HuH-7 (cell line): ENCODE results near the gene KCNJ12.
"Not testable (repeated sequence)": the region's sequence is repeated elsewhere in the genome, so short reads cannot be mapped to it uniquely, and the experiment has no call there.

ENCODE experiments used
- DNase-seq: peaks from one replicate; pipeline ENCODE4 v3.0.0; 2011; ENCODE audit warnings: low spot score

The KCNJ12 gene

GRCh38 chr17:21452377-21453143, 76.4 kb downstream of the KCNJ12 start:
- DNase-seq: no peak

- DNase-seq: no peak
Observed at GRCh38 chr17:21453144-21453898, 77.2 kb downstream of the KCNJ12 start.

GRCh38 chr17:21454006-21454405, 77.8 kb downstream of the KCNJ12 start:
- DNase-seq: not testable (repeated sequence)

DNA sequence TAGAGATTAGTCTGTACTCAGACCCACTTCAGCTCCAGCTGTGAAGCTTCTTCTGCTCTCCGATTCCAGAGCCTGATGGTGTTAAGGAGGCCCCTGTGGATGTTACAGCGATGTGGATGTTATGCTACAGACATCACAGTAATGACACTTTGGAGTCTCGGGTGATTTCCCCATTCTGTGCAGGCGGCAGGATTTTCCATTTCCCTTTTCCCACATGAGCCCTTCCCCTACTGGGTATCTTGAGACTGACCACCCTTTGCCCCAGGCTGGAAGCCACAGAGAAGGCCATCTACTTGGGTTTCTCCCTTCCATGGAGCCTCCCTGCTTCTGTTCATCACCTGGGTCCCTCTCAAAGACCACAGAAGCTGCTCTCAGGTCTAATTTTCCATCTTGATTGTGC, 78.3 kb downstream of the KCNJ12 start:
- DNase-seq: no peak

GRCh38 chr17:21455761-21456160, 79.6 kb downstream of the KCNJ12 start:
- no peak for DNase-seq

DNA sequence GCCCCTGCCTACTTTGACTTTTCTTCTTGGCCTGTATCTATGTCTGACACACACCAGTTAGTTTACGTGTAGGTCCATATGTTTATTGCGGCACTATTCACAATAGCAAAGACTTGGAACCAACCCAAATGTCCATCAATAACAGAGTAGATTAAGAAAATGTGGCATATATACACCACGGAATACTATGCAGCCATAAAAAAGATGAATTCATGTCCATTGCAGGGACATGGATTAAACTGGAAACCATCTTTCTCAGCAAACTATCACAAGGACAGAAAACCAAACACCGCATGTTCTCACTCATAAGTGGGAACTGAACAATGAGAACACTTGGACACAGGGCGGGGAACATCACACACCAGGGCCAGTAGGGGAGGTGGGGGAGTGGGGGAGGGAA, 80.3 kb downstream of the KCNJ12 start:
- DNase-seq: not testable (repeated sequence)

- peak; percentile 72 for DNase-seq
Observed at GRCh38 chr17:21457051-21458026, 81.2 kb downstream of the KCNJ12 start.

GRCh38 chr17:21458054-21458453, 81.9 kb downstream of the KCNJ12 start:
- DNase-seq: no peak

DNA sequence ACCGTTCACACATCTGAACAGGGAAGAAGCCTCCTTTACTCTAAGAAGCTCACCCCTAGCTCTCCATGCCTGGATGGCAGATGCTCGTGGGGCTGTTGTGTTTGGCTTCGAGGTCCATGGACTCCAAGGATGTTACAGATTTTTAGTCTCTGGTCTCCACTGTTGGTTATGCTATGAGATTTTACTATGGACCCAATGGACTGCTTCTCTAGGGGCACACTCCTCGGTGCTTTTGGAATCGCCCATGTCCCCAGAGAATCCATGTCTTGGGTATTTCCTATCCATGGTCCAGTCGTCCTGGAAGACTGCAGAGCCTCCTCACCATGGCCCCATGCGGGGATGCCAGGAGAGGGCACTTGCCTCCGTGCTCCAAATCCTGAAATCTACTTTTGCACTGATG, 83.4 kb downstream of the KCNJ12 start:
- DNase-seq: no peak

GRCh38 chr17:21460358-21460757, 84.2 kb downstream of the KCNJ12 start:
- DNase-seq: no peak

DNA sequence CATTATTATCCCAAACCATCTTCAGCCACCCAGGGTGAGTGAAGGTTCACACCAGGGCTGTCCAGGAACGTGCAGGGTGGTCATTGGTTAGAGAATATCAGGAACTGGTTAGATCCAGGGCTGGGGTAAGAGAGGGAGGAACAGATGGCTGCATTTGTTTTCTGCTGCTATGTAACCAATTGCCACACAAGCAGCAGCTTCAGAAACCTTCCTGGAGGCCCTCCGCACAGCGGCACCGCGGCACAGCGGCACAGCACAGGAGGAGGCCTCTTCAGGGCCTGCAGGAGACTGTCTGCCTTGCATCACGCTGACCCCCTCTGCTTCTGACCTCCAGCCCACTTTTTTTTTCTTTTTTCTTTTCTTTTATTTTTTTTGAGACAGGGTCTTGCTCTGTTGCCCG, 86.1 kb downstream of the KCNJ12 start:
- no peak for DNase-seq

DNA sequence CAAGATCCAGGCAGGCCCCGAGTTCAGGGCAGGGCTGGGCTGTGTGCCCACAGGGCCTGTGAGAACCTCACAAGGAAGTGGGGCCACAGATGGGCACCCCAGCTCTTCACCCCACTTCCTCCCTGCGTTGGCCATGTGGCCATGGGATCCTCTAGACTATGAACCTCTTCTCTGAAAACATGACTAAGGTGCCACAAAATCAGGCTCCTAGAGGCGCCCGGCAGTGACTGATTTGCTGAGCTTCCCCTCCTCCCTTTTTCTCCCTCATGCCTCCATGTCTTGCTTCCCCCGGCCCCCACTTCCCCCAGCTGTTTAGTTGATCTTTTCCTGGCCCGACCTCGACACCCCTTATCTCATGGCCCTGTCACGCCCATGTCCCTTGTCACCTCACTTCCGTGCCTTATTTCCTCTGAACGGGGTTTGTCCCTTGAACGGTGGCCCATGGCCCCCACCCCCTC, 87.1 kb downstream of the KCNJ12 start:
- DNase-seq: no peak

DNA sequence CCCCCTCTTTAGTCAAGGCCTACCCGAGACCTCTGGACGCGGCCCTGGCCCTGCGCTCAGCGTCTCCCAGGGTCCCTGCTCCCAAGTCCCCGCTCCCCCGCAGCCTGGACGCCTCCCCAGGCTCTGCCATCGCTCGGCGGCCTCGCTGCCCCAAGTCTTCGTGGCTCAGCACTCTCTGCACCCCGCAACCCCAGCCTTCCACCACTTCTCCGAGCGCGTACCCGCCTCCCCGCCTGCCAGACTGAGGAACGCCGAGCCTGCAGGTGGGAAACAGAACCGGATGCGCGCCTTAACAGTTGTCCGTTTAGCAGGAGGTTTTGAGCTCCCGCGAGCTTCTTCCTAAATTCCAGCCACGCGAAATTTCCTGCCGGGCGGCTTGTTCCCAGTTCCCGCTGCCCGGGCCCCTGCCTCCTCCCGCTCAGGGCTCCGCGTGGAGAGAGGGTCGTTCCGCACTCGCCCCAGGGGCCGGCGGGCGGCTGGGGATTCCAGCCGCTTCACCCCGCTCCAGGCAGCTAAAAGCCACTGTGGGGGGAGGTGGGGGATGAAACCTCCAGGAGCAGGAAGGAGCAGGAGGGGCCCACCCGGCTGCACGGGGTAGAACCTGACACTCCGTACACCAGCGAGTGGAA, 87.7 kb downstream of the KCNJ12 start:
- no peak for DNase-seq

DNA sequence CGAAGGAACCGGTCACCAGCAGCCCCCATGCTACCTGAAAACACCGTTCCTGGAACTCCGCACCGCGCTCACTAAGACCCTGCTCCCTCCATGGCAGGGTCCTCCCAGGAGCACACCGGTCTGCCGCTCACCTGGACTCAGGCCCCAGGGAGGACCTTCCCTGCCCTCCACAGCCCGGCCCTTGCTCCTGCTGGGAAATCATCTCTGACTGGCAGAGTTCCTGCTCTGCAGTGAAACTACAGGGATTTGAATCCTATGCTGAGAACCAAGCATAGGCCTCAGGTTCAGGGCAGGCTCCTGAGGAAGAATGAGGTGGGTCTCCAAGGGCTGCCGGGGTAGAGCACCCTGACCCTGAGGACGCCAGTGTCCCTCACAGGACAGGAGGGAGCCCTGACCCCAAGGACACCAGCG, 88.5 kb downstream of the KCNJ12 start:
- no peak for DNase-seq

DNA sequence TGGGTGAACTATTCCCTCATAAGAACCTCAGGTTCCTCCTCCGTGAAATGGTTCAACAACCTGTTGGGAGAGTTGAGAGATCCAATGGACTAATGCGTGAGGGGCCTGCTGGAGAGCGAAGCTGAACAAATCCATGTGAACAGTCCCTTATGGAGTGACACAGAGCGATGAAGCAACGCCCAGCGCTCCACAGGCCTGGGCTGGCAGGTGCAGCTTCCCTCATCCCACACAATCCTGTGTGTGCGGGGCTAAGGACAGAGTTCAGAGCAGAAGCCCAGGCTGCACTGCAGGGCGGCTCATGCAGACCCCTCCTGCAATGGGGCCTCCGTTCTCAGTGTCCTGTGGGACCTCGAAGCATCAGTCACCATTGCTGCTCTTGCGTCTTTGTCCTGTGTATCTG, 90.4 kb downstream of the KCNJ12 start:
- no peak for DNase-seq

GRCh38 chr17:21467196-21467595, 91.0 kb downstream of the KCNJ12 start:
- no peak for DNase-seq

- DNase-seq: no peak
Observed at GRCh38 chr17:21467739-21468490, 91.8 kb downstream of the KCNJ12 start.
